HepG2 (cell line): ENCODE results near the gene RAET1E.

Experiments
- BCL3 ChIP-seq: sonication (generic); formaldehyde crosslinking; IDR thresholded peaks from 2 replicates; pipeline ENCODE4 v1.5.1; 2020; ENCODE audit warnings: mild to moderate bottlenecking, missing genetic modification reagents, moderate library complexity
- CTCF ChIP-seq: sonication (generic); formaldehyde crosslinking; IDR thresholded peaks from 2 replicates; pipeline ENCODE4 v1.5.0; 2020; ENCODE audit warnings: mild to moderate bottlenecking, missing genetic modification reagents, moderate library complexity
- JUNB ChIP-seq: sonication (generic); formaldehyde crosslinking; IDR thresholded peaks from 2 replicates; pipeline ENCODE4 v1.8.0; 2022; ENCODE audit warnings: missing genetic modification reagents, mild to moderate bottlenecking, borderline replicate concordance

GRCh38 chr6:149895048-149895590 lies 2.8 kb downstream of the RAET1E start:
- TF ChIP-seq JUNB (CRISPR knock-in tag): no peak
- TF ChIP-seq BCL3 (CRISPR knock-in tag): no peak
- TF ChIP-seq CTCF (CRISPR knock-in tag): peak; percentile 22; the same call in 1 of the 2 replicates
